Cortex of kidney (tissue), 1 donor: ENCODE data around the gene C17orf100.
"Not testable (repeated sequence)": the region's sequence is repeated elsewhere in the genome, so short reads cannot be mapped to it uniquely, and the experiment has no call there.

Experiments
- DNase-seq: peaks from one replicate; lab custom pipeline; 2025; lab: John Stamatoyannopoulos, UW

The C17orf100 gene

DNA sequence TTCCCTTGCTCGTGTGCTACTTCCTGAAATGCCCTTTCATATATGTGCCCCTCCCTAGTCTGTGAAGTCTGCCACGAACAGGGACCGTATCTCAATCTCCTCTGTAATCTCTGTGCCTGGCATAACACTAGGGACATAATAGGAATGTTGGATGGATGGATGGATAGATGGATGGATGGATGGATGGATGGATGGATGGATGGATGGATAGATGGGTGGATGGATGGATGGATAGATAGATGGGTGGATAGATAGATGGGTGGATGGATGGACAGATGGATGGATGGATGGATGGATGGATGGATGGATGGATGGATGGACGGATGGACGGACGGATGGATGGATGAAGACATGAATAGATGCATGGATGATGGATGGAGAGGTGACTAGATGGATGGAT lies 40.4 kb downstream of the C17orf100 start:
- not testable (repeated sequence) for DNase-seq

DNA sequence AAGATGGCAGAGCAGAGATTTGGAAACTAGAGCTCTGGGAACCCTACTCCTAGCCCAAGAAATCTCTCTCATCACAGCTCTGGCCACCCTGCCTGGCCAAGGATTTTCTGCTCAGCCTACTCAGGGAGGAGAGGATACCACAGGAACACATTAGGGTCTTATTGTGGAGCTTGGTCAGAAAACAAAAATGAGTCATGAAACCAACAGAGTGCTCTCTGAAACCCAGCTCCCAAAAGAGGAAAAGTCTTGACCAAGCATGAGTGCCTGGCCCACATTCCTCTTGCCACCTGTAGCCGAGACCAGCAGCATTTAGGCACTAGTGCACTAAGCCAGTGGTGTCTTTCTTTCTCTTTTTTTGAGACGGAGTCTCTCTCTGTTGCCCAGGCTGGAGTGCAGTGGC lies 43.5 kb downstream of the C17orf100 start:
- no peak for DNase-seq

DNA sequence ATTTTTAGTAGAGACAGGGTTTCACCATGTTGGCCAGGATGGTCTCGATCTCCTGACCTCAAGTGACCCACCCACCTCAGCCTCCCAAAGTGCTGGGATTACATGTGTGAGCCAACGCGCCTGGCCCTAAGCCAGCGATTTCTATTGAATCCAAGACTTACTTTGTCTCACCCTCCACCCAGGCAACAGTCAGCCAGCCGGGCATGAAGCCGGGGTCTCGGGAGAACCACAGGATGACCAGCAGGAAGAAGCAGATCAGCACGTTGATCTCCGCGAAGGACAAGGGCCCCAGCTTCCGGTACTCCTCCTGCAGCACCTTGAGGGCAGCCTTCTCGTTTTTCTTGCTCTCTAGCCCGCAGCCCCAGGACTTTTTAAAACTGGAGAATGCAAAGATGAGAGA lies 44.0 kb downstream of the C17orf100 start:
- DNase-seq: no peak

GRCh38 chr17:6696906-6697305 lies 45.3 kb downstream of the C17orf100 start:
- no peak for DNase-seq

- DNase-seq: no peak
Measured at GRCh38 chr17:6698004-6698403, 46.4 kb downstream of the C17orf100 start.

DNA sequence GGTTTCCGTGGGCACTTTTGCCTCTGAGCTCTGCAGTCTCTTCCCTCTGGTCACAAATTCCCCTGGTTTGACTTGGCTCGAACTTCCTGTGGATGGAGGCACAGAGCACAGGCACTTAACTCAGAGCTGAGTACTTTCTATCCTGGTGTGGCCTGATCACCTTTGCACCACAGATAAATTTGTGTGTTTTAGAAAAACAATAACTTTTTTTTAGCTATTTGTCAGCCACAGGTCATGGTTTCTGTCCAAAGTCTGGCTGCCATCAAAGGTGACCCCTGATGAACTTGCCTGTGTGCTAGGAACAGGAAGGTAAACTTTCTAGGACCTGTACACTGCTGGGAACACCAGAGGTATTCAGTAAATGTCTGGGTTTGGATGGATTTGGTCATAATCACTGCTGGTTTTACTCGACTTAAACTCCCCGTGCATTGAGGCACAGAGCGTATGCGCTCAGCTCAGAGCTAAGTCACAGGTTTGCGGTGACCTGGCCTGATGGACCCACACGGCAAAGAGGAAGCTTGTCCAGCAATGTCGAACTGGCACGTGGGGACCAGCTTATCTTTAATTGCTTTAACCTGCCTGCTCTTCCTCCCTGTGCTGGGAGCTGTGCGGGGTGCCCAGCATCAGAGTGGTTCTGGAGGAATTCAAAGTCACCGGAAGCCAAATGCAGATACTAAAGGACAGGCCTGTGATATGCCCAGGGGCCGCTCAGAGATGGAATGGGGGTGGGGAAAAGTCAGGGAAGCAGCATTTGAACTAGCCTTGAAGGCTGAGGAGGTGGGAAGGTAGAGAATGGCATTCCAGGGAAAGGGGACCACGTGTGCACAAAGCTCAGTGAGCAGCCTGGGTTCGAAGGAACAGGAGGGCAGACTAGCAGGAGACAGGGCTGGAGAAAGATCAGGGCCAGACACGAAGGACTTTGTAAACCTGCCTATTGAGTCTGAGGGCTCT lies 48.7 kb downstream of the C17orf100 start:
- DNase-seq: no peak

DNA sequence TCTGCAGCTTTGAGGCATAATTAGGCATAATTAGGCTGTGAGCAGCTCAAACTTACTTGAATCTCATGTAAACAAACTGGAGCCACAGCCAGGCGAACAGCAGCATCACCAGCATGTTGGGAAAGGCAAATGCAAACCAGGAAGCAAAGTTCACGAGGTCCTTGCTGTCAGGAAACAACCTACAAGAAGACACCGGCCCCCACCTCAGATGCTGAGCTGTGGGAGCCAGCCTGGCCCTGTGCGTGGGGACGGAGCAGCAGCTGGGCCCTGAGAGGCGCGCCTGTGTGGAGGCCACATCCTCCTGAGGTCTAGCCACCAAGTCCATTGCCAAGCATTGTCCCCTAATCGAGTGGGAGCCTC lies 49.4 kb downstream of the C17orf100 start:
- DNase-seq: no peak

GRCh38 chr17:6701719-6702118 lies 50.2 kb downstream of the C17orf100 start:
- DNase-seq: no peak

DNA sequence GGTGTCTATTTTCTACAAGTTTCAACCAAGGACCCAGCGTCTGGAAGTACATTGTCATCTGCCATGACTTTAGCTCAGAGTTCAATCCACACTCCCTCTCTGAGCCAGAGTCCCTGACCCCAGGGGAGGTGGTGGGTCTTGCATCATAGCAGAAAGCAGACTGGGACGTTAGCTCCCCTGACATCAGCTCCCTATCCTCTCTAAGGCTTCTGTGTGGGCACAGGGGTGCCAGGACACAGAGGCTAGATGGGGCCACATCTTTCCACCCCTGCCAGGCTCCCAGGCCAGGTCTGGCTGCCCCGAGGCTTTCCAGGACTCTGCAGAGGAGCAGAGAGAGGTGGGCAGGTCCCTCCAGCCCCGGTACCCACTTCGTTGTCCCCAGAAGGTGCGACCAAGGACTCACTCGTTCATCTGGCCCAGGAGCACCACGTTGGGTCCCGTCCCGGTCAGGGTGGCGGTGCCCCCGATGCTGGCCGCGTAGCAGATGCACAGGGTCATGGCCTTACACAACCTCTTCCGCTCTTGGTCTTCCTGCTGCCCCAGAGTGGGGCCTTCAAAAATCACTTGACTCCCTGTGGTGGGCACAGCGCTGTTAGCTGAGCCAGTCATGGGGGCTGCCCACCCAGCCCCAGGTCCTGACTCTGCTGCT lies 51.1 kb downstream of the C17orf100 start:
- DNase-seq: no peak
